SH-SY5Y (cell line): Measurements from ENCODE around the gene RAVER2.

Experiments used
- GATA2 ChIP-seq: IDR thresholded peaks from 2 replicates; pipeline ENCODE4 v1.6.1; 2011; ENCODE audit warnings: mild to moderate bottlenecking, low read depth, low read length
- GATA3 ChIP-seq: IDR thresholded peaks from 2 replicates; pipeline ENCODE4 v1.6.1; 2011; ENCODE audit warnings: low read depth, mild to moderate bottlenecking, low read length, moderate library complexity

Gene RAVER2

DNA sequence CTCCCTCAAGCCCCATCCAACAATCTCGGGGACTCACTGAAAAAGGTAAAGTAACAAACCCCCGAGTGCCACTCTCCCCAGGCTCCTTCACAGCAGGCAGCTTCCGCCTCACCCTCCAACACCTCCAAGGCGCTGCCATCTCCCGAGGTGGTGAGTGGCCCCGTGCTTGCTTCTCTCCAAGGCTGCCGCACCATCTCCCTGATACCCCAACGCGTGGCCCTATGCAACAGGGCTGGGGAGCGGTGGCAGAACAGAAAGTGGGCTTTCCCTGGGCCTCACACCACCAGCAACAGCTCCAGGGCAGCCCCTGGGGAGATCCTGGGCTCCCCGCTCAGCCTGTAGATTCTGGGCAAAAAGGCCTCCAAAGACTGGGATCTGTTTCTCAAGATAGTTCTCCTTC lies 105.1 kb downstream of the RAVER2 start:
- TF ChIP-seq GATA3 (no peak), GATA2 (no peak)

DNA sequence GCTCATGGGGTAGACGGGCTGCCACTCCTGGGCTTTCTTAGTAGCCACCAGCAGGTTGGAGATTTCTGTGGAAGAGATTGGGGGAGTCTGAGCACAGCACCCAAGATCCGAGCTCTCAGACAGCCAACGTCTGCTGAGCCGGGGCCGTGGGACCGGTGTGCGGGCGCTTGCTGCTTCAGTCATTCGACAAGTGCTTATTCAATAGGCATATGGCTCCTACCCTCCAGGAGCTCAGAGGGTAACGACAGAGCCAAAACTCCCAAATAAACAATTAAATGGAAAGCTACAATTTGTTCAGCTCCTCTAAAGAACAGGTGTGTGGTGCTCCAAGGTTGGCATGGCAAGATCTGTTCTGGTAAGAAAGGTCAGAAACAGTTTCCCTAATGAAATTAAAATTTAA lies 106.0 kb downstream of the RAVER2 start:
- TF ChIP-seq GATA3, result no peak
- no peak for TF ChIP-seq GATA2

GRCh38 chr1:64851664-64852063 lies 106.8 kb downstream of the RAVER2 start:
- TF ChIP-seq GATA3, result no peak
- no peak for TF ChIP-seq GATA2

DNA sequence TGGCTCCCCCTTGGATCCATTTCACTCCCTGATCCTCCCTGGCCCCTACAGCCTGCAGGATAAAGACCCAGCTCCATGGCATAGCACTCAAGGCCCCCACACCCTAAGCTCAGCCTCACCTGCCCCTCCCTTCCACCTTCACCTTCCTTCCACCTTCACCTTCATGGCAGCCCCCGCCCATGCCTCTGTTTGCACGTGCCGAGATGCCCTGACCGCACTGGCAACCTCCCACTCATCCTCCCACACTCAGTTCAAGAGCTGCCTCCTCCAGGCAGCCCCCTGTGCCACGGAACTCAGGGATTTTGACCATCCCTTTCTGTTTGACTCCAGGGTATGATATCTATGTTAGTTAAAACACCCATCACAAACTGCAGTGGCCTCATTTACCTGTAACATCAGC lies 109.8 kb downstream of the RAVER2 start:
- no peak for TF ChIP-seq GATA3
- TF ChIP-seq GATA2, result no peak

GRCh38 chr1:64855557-64855956 lies 110.7 kb downstream of the RAVER2 start:
- TF ChIP-seq GATA2 (no peak), GATA3 (no peak)

DNA sequence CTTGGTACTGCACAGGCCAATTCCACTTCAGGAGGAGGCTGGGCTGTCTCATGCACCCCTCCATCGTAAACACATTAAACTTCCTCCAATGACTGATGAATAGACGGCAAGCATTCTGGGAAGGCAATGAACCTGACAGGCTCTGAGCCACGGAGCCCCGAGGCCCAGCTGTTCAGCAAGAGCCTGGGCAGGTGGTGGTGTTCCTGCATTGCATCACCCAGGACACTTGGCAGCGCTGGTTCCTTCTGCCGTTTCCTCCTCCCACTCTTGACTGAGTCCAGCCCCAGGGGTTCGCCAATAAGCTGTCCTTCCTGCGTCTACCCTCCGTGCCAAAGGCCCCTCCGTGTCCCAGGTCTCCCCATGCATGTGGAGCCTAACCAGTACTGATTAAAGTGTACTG lies 111.7 kb downstream of the RAVER2 start:
- TF ChIP-seq GATA3 (no peak), GATA2 (no peak)

DNA sequence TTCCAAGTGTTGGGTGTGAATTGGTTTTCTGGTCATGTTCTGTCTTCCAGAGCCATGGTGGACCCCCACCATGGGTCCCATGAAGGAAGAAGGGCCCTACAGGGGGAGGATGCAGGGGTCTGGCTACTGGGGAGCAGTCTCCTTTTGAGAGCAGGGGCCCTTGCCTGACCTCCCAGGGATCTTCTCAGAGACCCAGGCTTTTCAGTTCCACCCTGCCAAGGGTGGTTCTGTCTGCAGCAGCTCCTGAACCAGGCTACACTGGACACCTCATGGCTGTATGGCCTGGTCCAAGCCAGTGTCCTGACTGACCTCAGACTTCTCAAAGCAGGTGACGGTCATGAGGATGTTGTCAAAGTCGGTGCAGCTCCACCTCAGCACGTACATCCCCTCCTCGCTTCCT lies 112.5 kb downstream of the RAVER2 start:
- TF ChIP-seq GATA3 (no peak), GATA2 (no peak)

DNA sequence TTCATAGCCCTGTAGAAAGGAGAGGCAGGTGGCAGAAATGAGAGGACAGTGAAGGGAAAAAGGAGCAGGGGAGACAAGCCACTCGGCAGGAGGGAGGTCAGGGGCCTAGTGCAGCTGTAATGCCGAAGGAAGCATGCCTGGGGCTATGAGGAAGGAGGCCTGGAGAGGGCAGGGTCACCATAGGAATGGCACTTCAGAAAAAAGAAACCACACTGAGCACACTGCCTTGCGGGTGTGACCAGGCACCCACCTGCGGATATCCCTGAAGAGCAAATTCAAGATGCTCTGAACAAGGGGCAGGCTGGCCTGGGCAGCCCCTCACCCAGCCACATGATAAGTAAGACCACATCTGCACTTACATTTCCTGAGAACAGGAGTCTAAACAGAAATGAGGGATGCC lies 116.7 kb downstream of the RAVER2 start:
- TF ChIP-seq GATA3, result no peak
- no peak for TF ChIP-seq GATA2

DNA sequence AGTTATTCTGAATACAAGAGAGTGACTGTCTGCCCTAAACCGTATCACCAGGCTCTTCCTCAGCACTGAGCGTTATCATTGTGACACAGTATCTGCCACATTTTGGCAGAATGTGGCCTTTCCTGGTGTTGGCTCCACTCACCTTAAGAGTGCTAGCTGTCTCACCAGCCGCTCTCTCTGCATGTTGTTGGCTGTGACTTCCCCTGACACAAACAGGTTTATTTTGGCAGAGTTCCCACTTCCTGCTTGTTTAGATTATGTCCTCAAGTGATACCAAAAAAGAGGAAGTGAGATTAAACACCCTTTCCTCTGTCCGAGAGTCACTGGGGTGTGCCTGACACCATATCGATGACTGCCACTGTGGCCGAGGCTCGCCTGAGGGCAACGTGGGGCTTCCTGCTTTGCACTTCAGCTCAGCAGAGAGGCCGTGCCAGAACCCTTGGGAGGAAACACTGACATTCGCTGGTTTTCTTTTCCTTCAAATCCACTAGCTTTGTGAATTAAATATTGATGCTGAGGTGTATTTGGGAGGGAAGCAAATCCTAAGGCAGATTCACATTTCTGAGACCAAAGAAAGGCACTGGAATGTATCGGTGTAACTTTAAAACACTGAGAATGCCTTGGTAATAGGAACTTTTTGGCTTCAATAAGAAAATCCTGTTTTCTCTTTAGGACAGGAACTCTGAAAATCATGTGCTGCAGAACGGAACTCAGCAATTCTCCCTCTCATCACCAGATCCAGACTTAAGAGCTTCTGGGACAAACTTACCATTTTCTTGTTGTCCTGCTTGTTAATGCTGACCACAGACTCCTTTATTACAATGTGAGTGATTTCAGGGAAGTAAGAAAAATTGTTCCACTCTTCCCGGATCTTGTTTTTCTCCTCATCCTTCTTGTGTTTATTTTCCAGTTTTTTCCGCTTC lies 119.4 kb downstream of the RAVER2 start:
- TF ChIP-seq GATA2, result no peak
- TF ChIP-seq GATA3, result no peak

DNA sequence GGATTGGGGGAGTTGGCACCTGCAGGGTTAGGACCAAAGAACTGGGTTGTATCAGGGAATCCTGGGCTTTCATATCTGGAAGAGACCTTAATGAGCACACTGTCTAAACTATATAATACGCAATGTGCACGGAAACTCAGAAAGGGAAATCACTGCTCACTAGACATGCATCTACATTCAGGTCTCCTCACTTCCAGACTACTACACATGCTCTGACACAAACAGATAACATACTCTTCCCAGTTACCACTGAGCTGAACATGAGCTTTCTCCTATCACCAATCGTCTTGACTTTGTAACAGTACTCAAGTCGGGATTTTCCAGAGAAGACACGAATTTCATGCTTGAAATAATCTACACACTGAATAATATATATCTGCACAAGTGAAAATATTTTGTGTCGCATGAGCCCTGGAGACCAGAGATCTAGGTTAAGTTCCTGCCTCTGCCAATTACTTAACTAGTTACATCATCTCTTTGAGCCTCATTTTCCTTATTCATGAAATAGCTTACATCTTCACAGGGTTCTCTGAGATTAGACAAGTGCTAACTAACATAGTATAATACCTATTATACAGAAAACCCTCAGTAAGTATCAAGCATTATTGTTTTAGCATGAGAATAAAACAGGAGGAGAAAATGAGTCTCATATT lies 120.4 kb downstream of the RAVER2 start:
- TF ChIP-seq GATA3, result no peak
- no peak for TF ChIP-seq GATA2

- TF ChIP-seq GATA2 (no peak), GATA3 (no peak)
Observed at GRCh38 chr1:64866689-64867088, 121.8 kb downstream of the RAVER2 start.

DNA sequence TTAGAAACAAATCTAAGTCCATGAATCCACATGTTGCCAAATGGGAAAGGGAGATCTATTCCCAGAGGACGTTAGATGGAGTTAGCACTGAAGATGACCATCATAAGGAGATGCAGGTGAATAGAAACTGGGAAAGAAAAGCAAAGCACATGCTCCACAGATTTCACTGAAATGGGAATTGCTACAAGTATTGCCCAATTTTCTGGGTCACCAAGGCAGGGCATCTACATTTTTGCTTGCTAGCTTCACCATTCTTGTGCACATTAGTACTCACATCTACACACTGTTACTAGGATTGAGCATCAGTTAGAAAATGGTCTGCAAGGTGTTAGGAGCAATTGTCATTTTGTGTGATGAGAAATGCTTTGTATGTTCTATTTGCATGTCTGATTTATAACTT lies 122.4 kb downstream of the RAVER2 start:
- no peak for TF ChIP-seq GATA3
- no peak for TF ChIP-seq GATA2

- TF ChIP-seq GATA3, result no peak
- TF ChIP-seq GATA2, result no peak
Observed at GRCh38 chr1:64871256-64871655, 126.4 kb downstream of the RAVER2 start.

DNA sequence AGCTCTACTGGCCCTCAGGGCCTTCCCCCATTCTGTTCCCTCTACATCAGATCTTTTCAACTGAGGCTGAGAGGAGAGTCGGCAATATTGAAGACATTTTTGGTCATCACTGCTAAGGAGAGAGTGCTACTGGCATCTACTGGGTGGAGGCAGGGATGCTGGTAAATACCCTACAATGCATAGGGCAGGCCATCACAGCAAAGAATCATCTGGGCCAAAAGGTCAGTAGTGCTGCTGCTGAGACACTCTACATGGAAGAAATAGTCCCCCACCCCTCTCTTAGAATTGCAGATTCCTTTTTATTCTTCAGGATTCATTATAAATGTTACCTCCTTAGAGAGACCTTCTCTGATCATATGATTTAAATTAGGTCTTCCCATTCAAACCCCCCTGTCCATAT lies 127.2 kb downstream of the RAVER2 start:
- TF ChIP-seq GATA2, result no peak
- no peak for TF ChIP-seq GATA3

DNA sequence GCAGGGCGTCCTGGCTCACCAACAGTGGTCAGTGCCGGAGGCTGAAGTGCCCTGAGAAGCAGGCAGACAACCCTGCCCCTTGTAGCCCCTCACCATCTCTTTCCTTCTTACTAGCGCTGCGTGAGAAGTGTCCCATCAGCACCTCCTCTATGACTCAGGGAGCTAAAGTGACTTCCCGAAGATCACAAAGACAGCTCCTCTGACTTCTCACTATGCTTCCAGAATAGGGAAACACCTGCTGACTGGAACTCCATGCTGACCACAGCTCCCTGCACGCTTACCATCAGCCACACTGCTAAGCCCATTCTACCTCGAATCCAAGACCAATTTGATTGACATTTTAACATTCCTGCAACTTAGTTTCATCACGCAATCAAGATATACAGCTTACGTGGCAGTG lies 128.7 kb downstream of the RAVER2 start:
- TF ChIP-seq GATA3 (no peak), GATA2 (no peak)

- TF ChIP-seq GATA3, result no peak
- no peak for TF ChIP-seq GATA2
Observed at GRCh38 chr1:64874666-64875065, 129.8 kb downstream of the RAVER2 start.
